ENCODE data around the gene ELP4. TPM values are rescaled to one million over a fixed set of nuclear protein-coding genes. Genes with fewer than 3 reads are reported as not detected.

The ELP4 gene
- total and polyA plus RNA-seq, 9 of the 15 experiments (the other 6 are each of a cell fraction or from before 2014, with no cell fraction given): 24.1 to 60.3 (median 38.7) TPM

GRCh38 chr11:31815711-31816467 lies 306.3 kb downstream of the ELP4 start (continued):
- peak; percentile 86 for TF ChIP-seq MGA (IDR thresholded peaks at IDR 0.05)
- TF ChIP-seq ZKSCAN8 (CRISPR knock-in tag; IDR thresholded peaks at IDR 0.05): no peak
- peak; percentile 70 for TF ChIP-seq KDM5B (IDR thresholded peaks at IDR 0.05; ENCODE audit: insufficient replicate concordance, low read depth, low read length)
- no peak for TF ChIP-seq MBD2 (IDR thresholded peaks at IDR 0.05; ENCODE audit: borderline replicate concordance, low read depth)
- 0 out of 2 replicates have a peak, but pooled peaks have one; percentile 30 for TF ChIP-seq ZBTB33 (CRISPR knock-in tag; IDR thresholded peaks at IDR 0.05)
- peak; percentile 84 to 98 for TF ChIP-seq E2F6 (IDR thresholded peaks at IDR 0.05; ENCODE audit: borderline replicate concordance in 1 of 2, extremely low read depth in 1 of 2, insufficient read depth in 1 of 2, insufficient read length in 1 of 2, low read depth in 1 of 2, low read length in 1 of 2, poor library complexity in 1 of 2, severe bottlenecking in 1 of 2)
- peak; percentile 54; the same call in 1 of the 2 replicates for TF ChIP-seq SMAD4 (CRISPR knock-in tag; conservative IDR thresholded peaks at IDR 0.05)
- TF ChIP-seq ARID2 (IDR thresholded peaks at IDR 0.05): no peak
- TF ChIP-seq NR3C1 (CRISPR knock-in tag; IDR thresholded peaks at IDR 0.05): peak; percentile 80; the same call in 1 of the 2 replicates
- TF ChIP-seq HEY1 (CRISPR knock-in tag; IDR thresholded peaks at IDR 0.05; ENCODE audit: borderline replicate concordance): no peak
- peak; percentile 92 for TF ChIP-seq L3MBTL2 (IDR thresholded peaks at IDR 0.05)
- TF ChIP-seq ZC3H4 (CRISPR knock-in tag; IDR thresholded peaks at IDR 0.05; ENCODE audit: borderline replicate concordance): no peak

All from K562 (cell line).